GM12891 (cell line): ENCODE measurements around the gene EHD4.

Source experiments
- PAX5 ChIP-seq: IDR thresholded peaks from 2 replicates; pipeline ENCODE4 v1.6.1; 2011; ENCODE audit warnings: low read length, moderate library complexity, mild to moderate bottlenecking; ENCODE audit not compliant: insufficient read depth, severe bottlenecking
- POLR2A ChIP-seq: IDR thresholded peaks from 2 replicates; pipeline ENCODE4 v1.6.1; 2011; ENCODE audit warnings: low read depth, low read length, control low read depth
- POLR2AphosphoS5 ChIP-seq: IDR thresholded peaks from 2 replicates; pipeline ENCODE4 v1.6.1; 2011; ENCODE audit warnings: low read depth, low read length, control low read depth
- SPI1 ChIP-seq: IDR thresholded peaks from 2 replicates; pipeline ENCODE4 v1.6.1; 2011; ENCODE audit warnings: low read depth, low read length, control low read depth
- TAF1 ChIP-seq: IDR thresholded peaks from 2 replicates; pipeline ENCODE4 v1.6.1; 2011; ENCODE audit warnings: low read depth, low read length, control low read depth

DNA sequence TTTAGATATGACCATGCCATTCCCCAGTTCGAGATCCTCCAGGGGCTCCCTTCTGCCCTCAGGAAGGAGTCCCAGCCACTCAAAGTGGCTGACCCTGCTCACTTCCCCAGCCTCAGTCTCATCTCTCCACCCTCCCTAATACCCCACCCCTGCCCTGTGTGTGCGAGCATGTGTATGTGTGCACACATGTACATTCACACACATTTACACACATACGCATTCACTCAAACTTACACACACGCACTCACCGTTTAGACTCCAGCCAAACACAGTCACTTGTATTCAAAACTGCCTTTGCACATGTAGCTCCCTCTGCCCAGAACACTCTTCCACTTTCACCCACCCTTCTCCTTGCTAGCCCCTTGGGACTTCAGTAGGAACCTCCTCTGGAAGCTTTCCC, 37.1 kb upstream of the EHD4 start:
- no peak for TF ChIP-seq TAF1
- no peak for TF ChIP-seq POLR2A
- no peak for TF ChIP-seq POLR2AphosphoS5
- TF ChIP-seq PAX5, result no peak
- TF ChIP-seq SPI1, result no peak
